ENCODE measurements around the gene PLCB1. TPM values are rescaled to one million over a fixed set of nuclear protein-coding genes. Genes with fewer than 3 reads are reported as not detected.
A peak's percentile ranks its signal among the peaks of the same experiment; 100 is the strongest.
"Not testable (repeated sequence)": the region's sequence is repeated elsewhere in the genome, so short reads cannot be mapped to it uniquely, and the experiment has no call there.

The PLCB1 gene
- total RNA-seq, 1 donor from 2014 or later = 13.6 TPM

- no peak for DNase-seq (ENCODE audit: low read depth, low spot score)
These were observed 671.9 kb downstream of the PLCB1 start for GRCh38 chr20:8803941-8804340.

GRCh38 chr20:8805737-8806442 is 673.8 kb downstream of the PLCB1 start:
- no peak for DNase-seq (ENCODE audit: low read depth, low spot score)

- no peak for DNase-seq (ENCODE audit: low read depth, low spot score)
These were observed 675.6 kb downstream of the PLCB1 start for GRCh38 chr20:8807480-8808201.

- DNase-seq (ENCODE audit: low read depth, low spot score) = no peak
These were observed 676.1 kb downstream of the PLCB1 start for GRCh38 chr20:8808202-8808535.

GRCh38 chr20:8809107-8809953 is 677.3 kb downstream of the PLCB1 start:
- DNase-seq (ENCODE audit: low read depth, low spot score) = no peak

- DNase-seq (ENCODE audit: low read depth, low spot score) = no peak
These were observed 679.9 kb downstream of the PLCB1 start for GRCh38 chr20:8811801-8812594.

- DNase-seq (ENCODE audit: low read depth, low spot score) = peak; percentile 52
These were observed 680.8 kb downstream of the PLCB1 start for GRCh38 chr20:8812817-8813216.

GRCh38 chr20:8815208-8815607 is 683.1 kb downstream of the PLCB1 start:
- DNase-seq (ENCODE audit: low read depth, low spot score) = no peak

- DNase-seq (ENCODE audit: low read depth, low spot score) = no peak
These were observed 697.2 kb downstream of the PLCB1 start for GRCh38 chr20:8829256-8829655.

GRCh38 chr20:8834294-8834693 is 702.2 kb downstream of the PLCB1 start:
- DNase-seq (ENCODE audit: low read depth, low spot score) = not testable (repeated sequence)

GRCh38 chr20:8834851-8835250 is 702.8 kb downstream of the PLCB1 start:
- no peak for DNase-seq (ENCODE audit: low read depth, low spot score)

GRCh38 chr20:8837396-8837795 is 705.3 kb downstream of the PLCB1 start:
- DNase-seq (ENCODE audit: low read depth, low spot score) = no peak

- DNase-seq (ENCODE audit: low read depth, low spot score) = no peak
These were observed 710.5 kb downstream of the PLCB1 start for GRCh38 chr20:8842525-8842924.

GRCh38 chr20:8844179-8844578 is 712.1 kb downstream of the PLCB1 start:
- no peak for DNase-seq (ENCODE audit: low read depth, low spot score)

- no peak for DNase-seq (ENCODE audit: low read depth, low spot score)
These were observed 717.9 kb downstream of the PLCB1 start for GRCh38 chr20:8849990-8850389.

GRCh38 chr20:8851446-8851845 is 719.4 kb downstream of the PLCB1 start:
- no peak for DNase-seq (ENCODE audit: low read depth, low spot score)

GRCh38 chr20:8851919-8852318 is 719.9 kb downstream of the PLCB1 start:
- not testable (repeated sequence) for DNase-seq (ENCODE audit: low read depth, low spot score)

GRCh38 chr20:8853211-8853610 is 721.1 kb downstream of the PLCB1 start:
- DNase-seq (ENCODE audit: low read depth, low spot score) = not testable (repeated sequence)

- DNase-seq (ENCODE audit: low read depth, low spot score) = peak; percentile 49
These were observed 721.8 kb downstream of the PLCB1 start for GRCh38 chr20:8853805-8854338.

- no peak for DNase-seq (ENCODE audit: low read depth, low spot score)
These were observed 722.5 kb downstream of the PLCB1 start for GRCh38 chr20:8854571-8854970.

GRCh38 chr20:8855315-8855714 is 723.2 kb downstream of the PLCB1 start:
- no peak for DNase-seq (ENCODE audit: low read depth, low spot score)

Data from pulmonary artery endothelial cell (primary cell).